Nephron (organoid): ENCODE measurements around the gene BMI1.
A peak's percentile ranks its signal among the peaks of the same experiment; 100 is the strongest.

Source experiments
- H3K27ac Mint-ChIP-seq, 3 experiments: 2 replicates each; pipeline ENCODE4 v1.8.0; 2020; ENCODE audit warnings: mixed read lengths in 3 of 3, mild to moderate bottlenecking in 2 of 3, moderate library complexity in 1 of 3
- H3K27me3 Mint-ChIP-seq: 2 replicates; pipeline ENCODE4 v1.8.0; 2021; ENCODE audit warnings: low read depth, mild to moderate bottlenecking, moderate library complexity, mixed read lengths
- H3K36me3 Mint-ChIP-seq: 2 replicates; pipeline ENCODE4 v1.8.0; 2020; ENCODE audit warnings: low read depth, mixed read lengths
- H3K4me1 Mint-ChIP-seq: 2 replicates; pipeline ENCODE4 v1.8.0; 2020; ENCODE audit warnings: mixed read lengths
- H3K4me3 Mint-ChIP-seq, 3 experiments: 2 replicates each; pipeline ENCODE4 v1.8.0; 2020; ENCODE audit warnings: mild to moderate bottlenecking in 3 of 3, mixed read lengths in 3 of 3, moderate library complexity in 2 of 3
- H3K9me3 Mint-ChIP-seq: 2 replicates; pipeline ENCODE4 v1.8.0; 2020; ENCODE audit warnings: mixed read lengths
- CTCF ChIP-seq, 3 experiments: fragments of 200-600 bp; sonication (generic); IDR thresholded peaks; one replicate each; pipeline ENCODE4 v1.5.0; 2021; ENCODE audit warnings: antibody characterized with exemption in 3 of 3; ENCODE audit not compliant: unreplicated experiment in 3 of 3

Gene BMI1

GRCh38 chr10:22368981-22369380 lies 48.1 kb downstream of the BMI1 start:
- H3K27ac Mint-ChIP-seq = no peak overlapping the region
- no peak for TF ChIP-seq CTCF (IDR thresholded peaks at IDR 0.05; ENCODE audit: unreplicated experiment in 3 of 3)
- no peaks in the 10 kb centered on the region for H3K9me3 Mint-ChIP-seq
- H3K4me3 Mint-ChIP-seq = no peak overlapping the region
- no peaks in the 10 kb centered on the region for H3K27me3 Mint-ChIP-seq
- H3K36me3 Mint-ChIP-seq = no peaks in the 10 kb centered on the region
- H3K4me1 Mint-ChIP-seq = peaks cover 11% of the 10 kb centered on the region

GRCh38 chr10:22369434-22370072 lies 48.7 kb downstream of the BMI1 start:
- no peaks in the 10 kb centered on the region for H3K27me3 Mint-ChIP-seq
- H3K27ac Mint-ChIP-seq = no peak overlapping the region
- H3K4me3 Mint-ChIP-seq = no peak overlapping the region
- no peak for TF ChIP-seq CTCF (IDR thresholded peaks at IDR 0.05; ENCODE audit: unreplicated experiment in 3 of 3)
- H3K4me1 Mint-ChIP-seq = peaks cover 11% of the 10 kb centered on the region
- no peaks in the 10 kb centered on the region for H3K36me3 Mint-ChIP-seq
- no peaks in the 10 kb centered on the region for H3K9me3 Mint-ChIP-seq

GRCh38 chr10:22370320-22370719 lies 49.4 kb downstream of the BMI1 start:
- TF ChIP-seq CTCF (IDR thresholded peaks at IDR 0.05; ENCODE audit: unreplicated experiment in 3 of 3) = no peak
- Mint-ChIP-seq H3K27ac (no peak overlapping the region), H3K9me3 (no peaks in the 10 kb centered on the region), H3K36me3 (no peaks in the 10 kb centered on the region), H3K27me3 (no peaks in the 10 kb centered on the region), H3K4me3 (no peak overlapping the region), H3K4me1 (peaks cover 11% of the 10 kb centered on the region)

GRCh38 chr10:22372298-22372697 lies 51.4 kb downstream of the BMI1 start:
- Mint-ChIP-seq H3K36me3 (no peaks in the 10 kb centered on the region), H3K27ac (no peak overlapping the region), H3K4me3 (no peak overlapping the region), H3K27me3 (no peaks in the 10 kb centered on the region), H3K9me3 (no peaks in the 10 kb centered on the region), H3K4me1 (peaks cover 6% of the 10 kb centered on the region)
- no peak for TF ChIP-seq CTCF (IDR thresholded peaks at IDR 0.05; ENCODE audit: unreplicated experiment in 3 of 3)

GRCh38 chr10:22372917-22373316 lies 52.0 kb downstream of the BMI1 start:
- Mint-ChIP-seq H3K4me3 (peak overlapping the region in 1 of 3 experiments; percentile 12), H3K9me3 (no peaks in the 10 kb centered on the region), H3K27ac (peak overlapping the region in 1 of 3 experiments; percentile 7), H3K4me1 (peaks cover 6% of the 10 kb centered on the region), H3K36me3 (no peaks in the 10 kb centered on the region), H3K27me3 (no peaks in the 10 kb centered on the region)
- no peak for TF ChIP-seq CTCF (IDR thresholded peaks at IDR 0.05; ENCODE audit: unreplicated experiment in 3 of 3)

- Mint-ChIP-seq H3K27me3 (no peaks in the 10 kb centered on the region), H3K4me3 (no peak overlapping the region), H3K36me3 (no peaks in the 10 kb centered on the region), H3K9me3 (no peaks in the 10 kb centered on the region), H3K4me1 (peaks cover 6% of the 10 kb centered on the region), H3K27ac (no peak overlapping the region)
- TF ChIP-seq CTCF (IDR thresholded peaks at IDR 0.05; ENCODE audit: unreplicated experiment in 3 of 3) = no peak
Observed at GRCh38 chr10:22374489-22375126, 53.7 kb downstream of the BMI1 start.
